Keratinocyte (primary cell): Measurements from ENCODE around the gene PPP1R3F. TPM values are rescaled to one million over a fixed set of nuclear protein-coding genes. Genes with fewer than 3 reads are reported as not detected.

Source experiments
- DNase-seq: peaks from one replicate; pipeline ENCODE4 v3.0.0-alpha.2; 2011; ENCODE audit warnings: low read depth, missing footprints, low spot score
- FAIRE-seq: peaks from 2 replicates; lab custom pipeline; 2011; peaks lifted over from hg19 to GRCh38; lab: Jason Lieb, UNC
- H2AFZ ChIP-seq: 2 replicates; pipeline ENCODE4 v1.6.0; 2012; ENCODE audit warnings: low read length, control low read depth, inconsistent platforms; ENCODE audit not compliant: control insufficient read depth
- H3K27ac ChIP-seq: 2 replicates; pipeline ENCODE4 v1.5.1; 2011; ENCODE audit warnings: low read length; ENCODE audit not compliant: control insufficient read depth, insufficient read depth
- H3K27me3 ChIP-seq: 3 replicates; pipeline ENCODE4 v1.6.0; 2011; ENCODE audit warnings: low read length; ENCODE audit not compliant: control insufficient read depth, insufficient read depth; ENCODE audit errors: extremely low read depth
- H3K36me3 ChIP-seq, 2 experiments: 2 replicates in 1 of 2; 3 replicates in 1 of 2; pipeline ENCODE4 v1.5.1; 2011; ENCODE audit warnings: low read length in 2 of 2, mild to moderate bottlenecking in 1 of 2; ENCODE audit not compliant: control insufficient read depth in 2 of 2, insufficient read depth in 2 of 2; ENCODE audit errors: extremely low read depth in 1 of 2
- H3K4me1 ChIP-seq: 3 replicates; pipeline ENCODE4 v1.5.1; 2011; ENCODE audit warnings: low read length; ENCODE audit not compliant: control insufficient read depth, insufficient read depth; ENCODE audit errors: extremely low read depth
- H3K4me2 ChIP-seq: 3 replicates; pipeline ENCODE4 v1.6.0; 2011; ENCODE audit warnings: low read depth, low read length; ENCODE audit not compliant: control insufficient read depth, insufficient read depth; ENCODE audit errors: extremely low read depth
- H3K4me3 ChIP-seq, 3 experiments: fragments of 200-600 bp in 1 of 3; sonication (generic) in 1 of 3; 2 replicates in 2 of 3; 3 replicates in 1 of 3; pipeline ENCODE4 v1.5.1; 2011 to 2016; ENCODE audit warnings: low read length in 3 of 3, mild to moderate bottlenecking in 3 of 3, control low read depth in 2 of 3, inconsistent platforms in 1 of 3, low read depth in 1 of 3, mixed read lengths in 1 of 3, mixed run types in 1 of 3, moderate library complexity in 1 of 3; ENCODE audit not compliant: control insufficient read depth in 2 of 3, insufficient read depth in 2 of 3; ENCODE audit errors: extremely low read depth in 1 of 3
- H3K79me2 ChIP-seq: 2 replicates; pipeline ENCODE4 v1.6.0; 2012; ENCODE audit warnings: low read length; ENCODE audit not compliant: control insufficient read depth, insufficient read depth
- H3K9ac ChIP-seq: 3 replicates; pipeline ENCODE4 v1.6.0; 2011; ENCODE audit warnings: low read length; ENCODE audit not compliant: control insufficient read depth, insufficient read depth; ENCODE audit errors: extremely low read depth
- H3K9me1 ChIP-seq: 3 replicates; pipeline ENCODE4 v1.6.0; 2011; ENCODE audit warnings: low read length; ENCODE audit not compliant: control insufficient read depth, insufficient read depth; ENCODE audit errors: extremely low read depth
- H3K9me3 ChIP-seq: 2 replicates; pipeline ENCODE4 v1.5.1; 2012; ENCODE audit warnings: low read depth, low read length; ENCODE audit not compliant: control insufficient read depth
- H4K20me1 ChIP-seq: 3 replicates; pipeline ENCODE4 v1.6.0; 2011; ENCODE audit warnings: low read length; ENCODE audit not compliant: control insufficient read depth, insufficient read depth; ENCODE audit errors: extremely low read depth
- CTCF ChIP-seq, 3 experiments: IDR thresholded peaks in 1 of 3; conservative IDR thresholded peaks in 1 of 3; optimal IDR thresholded peaks in 1 of 3; 2 replicates in 2 of 3; 3 replicates in 1 of 3; pipeline versions ENCODE3 to v1.5.1; 2011; ENCODE audit warnings: low read length in 3 of 3, mild to moderate bottlenecking in 3 of 3, moderate library complexity in 2 of 3, control low read depth in 1 of 3, inconsistent platforms in 1 of 3; ENCODE audit not compliant: insufficient read depth in 2 of 3; ENCODE audit errors: extremely low read depth in 1 of 3
- EZH2 ChIP-seq: IDR thresholded peaks from one replicate; pipeline ENCODE4 v1.6.1; 2012; ENCODE audit warnings: inconsistent platforms, mild to moderate bottlenecking, low read length, moderate library complexity
- dilution Hi-C: fragments of 300-500 bp; cut with MboI; formaldehyde crosslinking; loops from one replicate; pipeline ENCODE4 v1.7.0; 2020; ENCODE audit warnings: low sequenced_read_pairs; ENCODE audit not compliant: extremely low pct_ligation_motif_present
- polyA plus RNA-seq, 5 experiments: library from polyadenylated mRNA; depleted of rRNA in 3 of 5; stranded (reverse) in 3 of 5; stranded (forward) in 1 of 5; unstranded in 1 of 5; fragments of >200 nt; gene quantifications; 1 replicate in 1 of 5; 2 replicates in 3 of 5; 3 replicates in 1 of 5; pipeline versions ENCODE4 v1.2.1 to v1.2.3, GENCODE V29; 2011 to 2012; ENCODE audit warnings: missing spikeins in 2 of 5, low read depth in 1 of 5, low replicate concordance in 1 of 5

The PPP1R3F gene
- polyA plus RNA-seq, 1 donor (not counting 4 experiments of a cell fraction or from before 2014, with no cell fraction given): 0.29 TPM

- Histone ChIP-seq H3K9me1 (no peaks in the 10 kb centered on the region), H2AFZ (no peak overlapping the region), H3K4me2 (no peak overlapping the region), H3K27ac (no peak overlapping the region), H3K9ac (no peak overlapping the region), H3K79me2 (no peaks in the 10 kb centered on the region), H3K4me3 (no peak overlapping the region), H3K36me3 (no peaks in the 10 kb centered on the region), H3K9me3 (no peaks in the 10 kb centered on the region), H3K4me1 (no peaks in the 10 kb centered on the region), H3K27me3 (no peaks in the 10 kb centered on the region), H4K20me1 (no peaks in the 10 kb centered on the region)
- DNase-seq (no peak), FAIRE-seq (no peak)
- dilution Hi-C loops: no loop called here
- TF ChIP-seq CTCF (optimal IDR thresholded peaks at IDR 0.05 in 1 of 3, IDR thresholded peaks at IDR 0.05 in 1 of 3, conservative IDR thresholded peaks at IDR 0.05 in 1 of 3; ENCODE audit: extremely low read depth in 1 of 3, insufficient read depth in 2 of 3, low read length in 3 of 3): no peak
- no peak for TF ChIP-seq EZH2
These were observed 9.2 kb upstream of the PPP1R3F start for GRCh38 chrX:49260221-49260985.

- no peak overlapping the region for H3K27ac ChIP-seq
These were observed 7.0 kb upstream of the PPP1R3F start for GRCh38 chrX:49262603-49263002.

More at GRCh38 chrX:49262603-49263002, 7.0 kb upstream of the PPP1R3F start:
- no peaks in the 10 kb centered on the region for H3K4me1 ChIP-seq
- FAIRE-seq (no peak), DNase-seq (no peak)
- no peaks in the 10 kb centered on the region for H4K20me1 ChIP-seq
- TF ChIP-seq CTCF (optimal IDR thresholded peaks at IDR 0.05 in 1 of 3, IDR thresholded peaks at IDR 0.05 in 1 of 3, conservative IDR thresholded peaks at IDR 0.05 in 1 of 3; ENCODE audit: extremely low read depth in 1 of 3, insufficient read depth in 2 of 3, low read length in 3 of 3) (no peak), EZH2 (no peak)
- no peak overlapping the region for H3K4me2 ChIP-seq
- no peaks in the 10 kb centered on the region for H3K9me3 ChIP-seq
- dilution Hi-C loops: no loop called here
- H2AFZ ChIP-seq: no peak overlapping the region
- H3K9ac ChIP-seq: no peak overlapping the region
- no peaks in the 10 kb centered on the region for H3K36me3 ChIP-seq
- H3K79me2 ChIP-seq: no peaks in the 10 kb centered on the region
- H3K27me3 ChIP-seq: no peaks in the 10 kb centered on the region
- no peak overlapping the region for H3K4me3 ChIP-seq
- H3K9me1 ChIP-seq: no peaks in the 10 kb centered on the region
